ENCODE data around the gene KCNN3. TPM values are rescaled to one million over a fixed set of nuclear protein-coding genes. Genes with fewer than 3 reads are reported as not detected.

The KCNN3 gene
- total RNA-seq, 1 donor from 2014 or later, result 0.92 TPM

DNA sequence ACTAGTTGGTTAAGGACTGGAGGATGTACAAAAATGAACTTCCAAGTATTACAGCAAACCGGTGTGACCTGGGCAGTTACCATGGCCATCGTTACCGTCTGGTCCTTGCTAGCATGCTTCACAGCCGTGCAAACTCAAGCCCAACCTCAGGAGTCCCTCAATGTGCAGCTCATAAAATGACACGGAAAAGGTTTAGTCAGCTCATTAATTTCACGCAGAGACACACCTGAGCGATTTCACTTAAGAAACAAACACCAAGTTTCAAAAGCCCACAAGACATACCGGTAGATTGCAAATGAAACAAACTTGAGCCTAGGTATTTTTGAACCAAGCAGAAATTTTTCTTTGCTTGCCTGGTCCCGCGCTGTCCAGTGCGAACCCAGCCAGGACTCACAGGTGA, 157.1 kb downstream of the KCNN3 start:
- Mint-ChIP-seq H3K27me3 (ENCODE audit: low read depth) (peaks cover 16% of the 10 kb centered on the region), H3K9me3 (ENCODE audit: low read depth) (no peaks in the 10 kb centered on the region), H3K4me1 (ENCODE audit: low read depth) (peaks cover 2% of the 10 kb centered on the region), H3K36me3 (ENCODE audit: low read depth) (peaks cover 1% of the 10 kb centered on the region), H3K27ac (ENCODE audit: unreplicated experiment) (no peak overlapping the region), H3K4me3 (ENCODE audit: unreplicated experiment) (no peak overlapping the region)
- DNase-seq (ENCODE audit: low spot score), result no peak
- TF ChIP-seq, protein P1, sequence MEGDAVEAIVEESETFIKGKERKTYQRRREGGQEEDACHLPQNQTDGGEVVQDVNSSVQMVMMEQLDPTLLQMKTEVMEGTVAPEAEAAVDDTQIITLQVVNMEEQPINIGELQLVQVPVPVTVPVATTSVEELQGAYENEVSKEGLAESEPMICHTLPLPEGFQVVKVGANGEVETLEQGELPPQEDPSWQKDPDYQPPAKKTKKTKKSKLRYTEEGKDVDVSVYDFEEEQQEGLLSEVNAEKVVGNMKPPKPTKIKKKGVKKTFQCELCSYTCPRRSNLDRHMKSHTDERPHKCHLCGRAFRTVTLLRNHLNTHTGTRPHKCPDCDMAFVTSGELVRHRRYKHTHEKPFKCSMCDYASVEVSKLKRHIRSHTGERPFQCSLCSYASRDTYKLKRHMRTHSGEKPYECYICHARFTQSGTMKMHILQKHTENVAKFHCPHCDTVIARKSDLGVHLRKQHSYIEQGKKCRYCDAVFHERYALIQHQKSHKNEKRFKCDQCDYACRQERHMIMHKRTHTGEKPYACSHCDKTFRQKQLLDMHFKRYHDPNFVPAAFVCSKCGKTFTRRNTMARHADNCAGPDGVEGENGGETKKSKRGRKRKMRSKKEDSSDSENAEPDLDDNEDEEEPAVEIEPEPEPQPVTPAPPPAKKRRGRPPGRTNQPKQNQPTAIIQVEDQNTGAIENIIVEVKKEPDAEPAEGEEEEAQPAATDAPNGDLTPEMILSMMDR (IDR thresholded peaks at IDR 0.05), result no peak

- TF ChIP-seq, protein P1 (IDR thresholded peaks at IDR 0.05), result no peak
- DNase-seq (ENCODE audit: low spot score), result no peak
- Mint-ChIP-seq H3K4me1 (ENCODE audit: low read depth) (peaks cover 2% of the 10 kb centered on the region), H3K4me3 (ENCODE audit: unreplicated experiment) (no peak overlapping the region), H3K27ac (ENCODE audit: unreplicated experiment) (no peak overlapping the region), H3K9me3 (ENCODE audit: low read depth) (no peaks in the 10 kb centered on the region), H3K27me3 (ENCODE audit: low read depth) (peaks cover 23% of the 10 kb centered on the region), H3K36me3 (ENCODE audit: low read depth) (peaks cover 3% of the 10 kb centered on the region)
Measured at GRCh38 chr1:154712166-154712810, 157.8 kb downstream of the KCNN3 start.

DNA sequence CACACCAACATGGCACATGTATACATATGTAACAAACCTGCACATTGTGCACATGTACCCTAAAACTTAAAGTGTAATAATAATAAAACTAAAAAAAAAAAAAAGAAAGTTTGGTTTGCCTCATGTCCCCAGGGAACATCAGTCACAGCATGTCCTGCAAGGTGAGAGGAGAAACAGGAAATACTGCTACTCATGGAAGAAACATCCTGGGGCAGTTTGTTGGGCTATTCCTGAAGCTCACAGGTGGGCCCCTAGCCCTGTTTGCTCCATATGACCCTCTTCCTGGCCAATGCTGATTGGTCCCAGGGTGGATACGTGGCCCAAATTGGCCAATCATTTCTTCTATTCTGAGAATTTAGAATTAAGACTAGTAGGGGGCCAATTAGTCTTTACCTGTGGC, 158.7 kb downstream of the KCNN3 start:
- TF ChIP-seq, protein P1 (IDR thresholded peaks at IDR 0.05), result no peak
- Mint-ChIP-seq H3K36me3 (ENCODE audit: low read depth) (peaks cover 3% of the 10 kb centered on the region), H3K27ac (ENCODE audit: unreplicated experiment) (no peak overlapping the region), H3K9me3 (ENCODE audit: low read depth) (no peaks in the 10 kb centered on the region), H3K4me3 (ENCODE audit: unreplicated experiment) (no peak overlapping the region), H3K27me3 (ENCODE audit: low read depth) (peaks cover 25% of the 10 kb centered on the region), H3K4me1 (ENCODE audit: low read depth) (peaks cover 2% of the 10 kb centered on the region)
- DNase-seq (ENCODE audit: low spot score), result no peak

DNA sequence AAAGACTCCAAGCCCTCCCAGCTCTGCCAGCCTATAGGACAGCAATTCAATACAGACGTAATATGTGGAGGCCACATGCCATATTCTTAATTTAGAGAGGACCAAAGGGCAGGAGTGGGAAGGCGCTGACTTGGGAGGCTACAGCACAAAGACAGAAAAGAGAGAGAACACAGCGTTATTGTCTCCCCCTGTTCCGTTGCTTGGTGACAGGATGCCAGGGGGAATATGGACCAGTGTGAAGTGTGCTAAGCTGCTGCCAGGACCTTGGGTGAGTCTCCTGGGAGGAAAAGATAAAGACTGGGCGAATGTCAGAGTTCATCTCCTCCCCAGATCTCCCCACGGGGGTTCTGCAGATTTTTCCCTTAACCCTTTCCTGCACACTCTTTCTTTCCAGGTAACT, 160.0 kb downstream of the KCNN3 start:
- H3K27me3 Mint-ChIP-seq (ENCODE audit: low read depth), result peaks cover 39% of the 10 kb centered on the region
- H3K36me3 Mint-ChIP-seq (ENCODE audit: low read depth), result peaks cover 5% of the 10 kb centered on the region
- H3K4me1 Mint-ChIP-seq (ENCODE audit: low read depth), result no peaks in the 10 kb centered on the region
- H3K9me3 Mint-ChIP-seq (ENCODE audit: low read depth), result no peaks in the 10 kb centered on the region
- TF ChIP-seq, protein P1 (IDR thresholded peaks at IDR 0.05), result no peak
- DNase-seq (ENCODE audit: low spot score), result no peak
- no peak overlapping the region for H3K27ac Mint-ChIP-seq (ENCODE audit: unreplicated experiment)
- no peak overlapping the region for H3K4me3 Mint-ChIP-seq (ENCODE audit: unreplicated experiment)

DNA sequence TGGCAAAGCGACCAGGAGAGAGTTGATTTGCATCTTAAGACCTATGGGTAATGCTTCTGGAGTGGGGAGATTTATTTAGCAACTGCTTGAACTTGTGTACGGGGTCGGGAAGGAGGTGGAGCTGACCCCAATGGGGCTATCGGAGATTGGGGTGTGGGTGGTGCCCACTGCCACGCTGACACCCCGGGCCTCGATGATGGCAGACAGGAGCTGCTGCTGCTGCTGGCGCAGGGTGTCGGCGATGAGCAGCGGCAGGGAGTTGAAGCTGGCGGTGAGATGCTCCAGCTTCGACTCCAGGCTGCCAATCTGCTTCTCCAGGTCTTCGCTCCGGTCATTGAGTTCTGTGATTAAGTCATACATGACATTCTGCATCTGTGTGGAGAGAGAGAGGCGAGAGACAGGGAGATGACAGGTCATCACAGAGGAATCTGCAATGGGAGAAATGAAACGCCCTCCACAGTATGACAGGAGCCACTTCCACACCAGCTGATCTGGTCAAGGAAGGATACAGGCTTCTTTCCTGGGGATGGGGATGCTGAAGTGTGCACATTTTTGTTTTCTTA, 162.1 kb downstream of the KCNN3 start:
- H3K4me1 Mint-ChIP-seq (ENCODE audit: low read depth), result no peaks in the 10 kb centered on the region
- DNase-seq (ENCODE audit: low spot score), result no peak
- H3K27ac Mint-ChIP-seq (ENCODE audit: unreplicated experiment), result no peak overlapping the region
- TF ChIP-seq, protein P1 (IDR thresholded peaks at IDR 0.05), result no peak
- H3K9me3 Mint-ChIP-seq (ENCODE audit: low read depth), result no peaks in the 10 kb centered on the region
- H3K27me3 Mint-ChIP-seq (ENCODE audit: low read depth), result peaks cover 40% of the 10 kb centered on the region
- peaks cover 5% of the 10 kb centered on the region for H3K36me3 Mint-ChIP-seq (ENCODE audit: low read depth)
- H3K4me3 Mint-ChIP-seq (ENCODE audit: unreplicated experiment), result no peak overlapping the region
